Measurements from ENCODE around the gene MYO1C. TPM values are rescaled to one million over a fixed set of nuclear protein-coding genes. Genes with fewer than 3 reads are reported as not detected.

The MYO1C gene
- total and polyA plus RNA-seq, 4 donors, result 20.8 to 42.0 (median 30.8) TPM

DNA sequence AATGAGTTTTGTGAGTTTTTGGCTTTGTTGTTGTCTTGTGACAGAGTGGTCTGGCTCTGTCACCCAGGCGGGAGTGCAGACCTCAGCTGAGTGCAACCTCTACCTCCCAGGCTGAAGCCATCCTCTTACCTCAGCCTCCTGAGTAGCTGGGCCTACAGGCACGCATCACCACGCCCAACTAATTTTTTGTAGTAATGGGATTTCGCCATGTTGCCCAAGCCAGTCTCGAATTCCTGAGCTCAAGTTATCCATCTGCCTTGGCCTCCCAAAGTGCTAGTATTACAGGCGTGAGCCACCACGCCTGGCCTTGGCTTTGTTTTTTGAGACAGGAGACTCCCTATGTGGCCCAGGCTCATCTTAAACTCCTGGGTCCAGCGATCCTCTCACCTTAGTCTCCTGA is 51.6 kb downstream of the MYO1C start:
- Histone ChIP-seq H3K36me3 (ENCODE audit: control insufficient read depth, insufficient read depth, low read length) (peaks cover 13% of the 10 kb centered on the region), H3K27me3 (ENCODE audit: control insufficient read depth, insufficient read depth, low read length) (no peaks in the 10 kb centered on the region), H3K9me3 (ENCODE audit: control insufficient read depth, insufficient read depth, low read length) (no peaks in the 10 kb centered on the region), H3K27ac (ENCODE audit: low read depth, low read length) (no peak overlapping the region), H3K4me3 (ENCODE audit: low read depth, low read length) (no peak overlapping the region), H3K4me1 (ENCODE audit: control insufficient read depth, insufficient read depth, low read length) (no peaks in the 10 kb centered on the region)
- no peak for DNase-seq (ENCODE audit: low read depth in 4 of 6, low spot score in 6 of 6)
- 100% methylated on average over 6 of the region's 8 CpGs for WGBS (ENCODE audit: insufficient coverage)

GRCh38 chr17:1438593-1439083 is 53.8 kb downstream of the MYO1C start:
- DNase-seq (ENCODE audit: low read depth in 4 of 6, low spot score in 6 of 6), result no peak
- Histone ChIP-seq H3K9me3 (ENCODE audit: control insufficient read depth, insufficient read depth, low read length) (no peaks in the 10 kb centered on the region), H3K36me3 (ENCODE audit: control insufficient read depth, insufficient read depth, low read length) (peaks cover 28% of the 10 kb centered on the region), H3K27me3 (ENCODE audit: control insufficient read depth, insufficient read depth, low read length) (no peaks in the 10 kb centered on the region), H3K27ac (ENCODE audit: low read depth, low read length) (no peak overlapping the region), H3K4me3 (ENCODE audit: low read depth, low read length) (no peak overlapping the region), H3K4me1 (ENCODE audit: control insufficient read depth, insufficient read depth, low read length) (no peaks in the 10 kb centered on the region)
- 94% methylated on average over 3 of the region's 11 CpGs for WGBS (ENCODE audit: insufficient coverage)

- DNase-seq (ENCODE audit: low read depth in 4 of 6, low spot score in 6 of 6), result no peak
- no CpG with 5 or more reads among the region's 3 CpGs for WGBS (ENCODE audit: insufficient coverage)
- Histone ChIP-seq H3K4me3 (ENCODE audit: low read depth, low read length) (no peak overlapping the region), H3K9me3 (ENCODE audit: control insufficient read depth, insufficient read depth, low read length) (no peaks in the 10 kb centered on the region), H3K36me3 (ENCODE audit: control insufficient read depth, insufficient read depth, low read length) (peaks cover 39% of the 10 kb centered on the region), H3K4me1 (ENCODE audit: control insufficient read depth, insufficient read depth, low read length) (no peaks in the 10 kb centered on the region), H3K27ac (ENCODE audit: low read depth, low read length) (no peak overlapping the region), H3K27me3 (ENCODE audit: control insufficient read depth, insufficient read depth, low read length) (no peaks in the 10 kb centered on the region)
Observed at GRCh38 chr17:1435326-1435725, 57.2 kb downstream of the MYO1C start.

GRCh38 chr17:1434150-1434549 is 58.3 kb downstream of the MYO1C start:
- Histone ChIP-seq H3K36me3 (ENCODE audit: control insufficient read depth, insufficient read depth, low read length) (peaks cover 42% of the 10 kb centered on the region), H3K27me3 (ENCODE audit: control insufficient read depth, insufficient read depth, low read length) (no peaks in the 10 kb centered on the region), H3K4me3 (ENCODE audit: low read depth, low read length) (no peak overlapping the region), H3K9me3 (ENCODE audit: control insufficient read depth, insufficient read depth, low read length) (no peaks in the 10 kb centered on the region), H3K27ac (ENCODE audit: low read depth, low read length) (no peak overlapping the region), H3K4me1 (ENCODE audit: control insufficient read depth, insufficient read depth, low read length) (no peaks in the 10 kb centered on the region)
- DNase-seq (ENCODE audit: low read depth in 4 of 6, low spot score in 6 of 6), result no peak
- 100% methylated on average over 1 of the region's 3 CpGs for WGBS (ENCODE audit: insufficient coverage)

- WGBS (ENCODE audit: insufficient coverage), result 86% methylated on average over 1 of the region's 2 CpGs
- Histone ChIP-seq H3K4me1 (ENCODE audit: control insufficient read depth, insufficient read depth, low read length) (no peaks in the 10 kb centered on the region), H3K4me3 (ENCODE audit: low read depth, low read length) (no peak overlapping the region), H3K27me3 (ENCODE audit: control insufficient read depth, insufficient read depth, low read length) (no peaks in the 10 kb centered on the region), H3K9me3 (ENCODE audit: control insufficient read depth, insufficient read depth, low read length) (no peaks in the 10 kb centered on the region), H3K36me3 (ENCODE audit: control insufficient read depth, insufficient read depth, low read length) (peaks cover 39% of the 10 kb centered on the region), H3K27ac (ENCODE audit: low read depth, low read length) (no peak overlapping the region)
- no peak for DNase-seq (ENCODE audit: low read depth in 4 of 6, low spot score in 6 of 6)
Observed at GRCh38 chr17:1431631-1432104, 60.8 kb downstream of the MYO1C start.

- H3K27me3 ChIP-seq (ENCODE audit: control insufficient read depth, insufficient read depth, low read length), result no peaks in the 10 kb centered on the region
- no peak overlapping the region for H3K27ac ChIP-seq (ENCODE audit: low read depth, low read length)
- H3K9me3 ChIP-seq (ENCODE audit: control insufficient read depth, insufficient read depth, low read length), result no peaks in the 10 kb centered on the region
- 82% methylated on average over 5 of the region's 10 CpGs for WGBS (ENCODE audit: insufficient coverage)
- H3K4me1 ChIP-seq (ENCODE audit: control insufficient read depth, insufficient read depth, low read length), result no peaks in the 10 kb centered on the region
- no peak for DNase-seq (ENCODE audit: low read depth in 4 of 6, low spot score in 6 of 6)
- no peak overlapping the region for H3K4me3 ChIP-seq (ENCODE audit: low read depth, low read length)
- peaks cover 52% of the 10 kb centered on the region for H3K36me3 ChIP-seq (ENCODE audit: control insufficient read depth, insufficient read depth, low read length)
Observed at GRCh38 chr17:1423456-1424135, 68.9 kb downstream of the MYO1C start.

DNA sequence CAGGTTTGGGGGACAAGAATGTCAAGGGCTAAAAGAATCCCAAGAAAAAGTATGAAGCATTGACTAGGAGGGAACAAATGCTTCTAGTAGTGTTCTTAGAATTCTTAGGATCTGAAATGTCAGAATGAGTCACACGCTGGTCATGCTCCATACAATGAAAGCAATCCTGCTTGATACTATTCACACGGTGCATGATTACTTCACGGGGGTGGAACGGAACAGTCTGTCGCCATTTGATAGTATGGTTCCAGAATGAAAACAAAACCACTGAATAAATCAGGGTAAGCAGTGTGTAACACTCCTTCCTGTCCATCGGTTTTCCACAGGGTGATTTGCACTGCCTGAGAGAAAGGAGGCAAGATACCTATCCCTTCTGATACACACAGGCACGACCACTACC is 69.6 kb downstream of the MYO1C start:
- H3K27me3 ChIP-seq (ENCODE audit: control insufficient read depth, insufficient read depth, low read length), result no peaks in the 10 kb centered on the region
- WGBS (ENCODE audit: insufficient coverage), result no CpG with 5 or more reads among the region's 7 CpGs
- peaks cover 53% of the 10 kb centered on the region for H3K36me3 ChIP-seq (ENCODE audit: control insufficient read depth, insufficient read depth, low read length)
- H3K27ac ChIP-seq (ENCODE audit: low read depth, low read length), result no peak overlapping the region
- no peaks in the 10 kb centered on the region for H3K4me1 ChIP-seq (ENCODE audit: control insufficient read depth, insufficient read depth, low read length)
- no peaks in the 10 kb centered on the region for H3K9me3 ChIP-seq (ENCODE audit: control insufficient read depth, insufficient read depth, low read length)
- no peak overlapping the region for H3K4me3 ChIP-seq (ENCODE audit: low read depth, low read length)
- no peak for DNase-seq (ENCODE audit: low read depth in 4 of 6, low spot score in 6 of 6)

- no peaks in the 10 kb centered on the region for H3K4me1 ChIP-seq (ENCODE audit: control insufficient read depth, insufficient read depth, low read length)
- H3K27me3 ChIP-seq (ENCODE audit: control insufficient read depth, insufficient read depth, low read length), result no peaks in the 10 kb centered on the region
- no peak for DNase-seq (ENCODE audit: low read depth in 4 of 6, low spot score in 6 of 6)
- H3K4me3 ChIP-seq (ENCODE audit: low read depth, low read length), result no peak overlapping the region
- H3K36me3 ChIP-seq (ENCODE audit: control insufficient read depth, insufficient read depth, low read length), result peaks cover 60% of the 10 kb centered on the region
- no peaks in the 10 kb centered on the region for H3K9me3 ChIP-seq (ENCODE audit: control insufficient read depth, insufficient read depth, low read length)
- WGBS (ENCODE audit: insufficient coverage), result 92% methylated on average over 5 of the region's 11 CpGs
- no peak overlapping the region for H3K27ac ChIP-seq (ENCODE audit: low read depth, low read length)
Observed at GRCh38 chr17:1421470-1421869, 71.0 kb downstream of the MYO1C start.

- no peaks in the 10 kb centered on the region for H3K4me1 ChIP-seq (ENCODE audit: control insufficient read depth, insufficient read depth, low read length)
- no peaks in the 10 kb centered on the region for H3K9me3 ChIP-seq (ENCODE audit: control insufficient read depth, insufficient read depth, low read length)
- 60% methylated on average over 1 of the region's 2 CpGs for WGBS (ENCODE audit: insufficient coverage)
Observed at GRCh38 chr17:1420981-1421380, 71.5 kb downstream of the MYO1C start.

GRCh38 chr17:1420163-1420562 is 72.3 kb downstream of the MYO1C start:
- Histone ChIP-seq H3K4me1 (ENCODE audit: control insufficient read depth, insufficient read depth, low read length) (no peaks in the 10 kb centered on the region), H3K27ac (ENCODE audit: low read depth, low read length) (no peak overlapping the region), H3K36me3 (ENCODE audit: control insufficient read depth, insufficient read depth, low read length) (peaks cover 49% of the 10 kb centered on the region), H3K9me3 (ENCODE audit: control insufficient read depth, insufficient read depth, low read length) (no peaks in the 10 kb centered on the region), H3K4me3 (ENCODE audit: low read depth, low read length) (no peak overlapping the region), H3K27me3 (ENCODE audit: control insufficient read depth, insufficient read depth, low read length) (no peaks in the 10 kb centered on the region)
- DNase-seq (ENCODE audit: low read depth in 4 of 6, low spot score in 6 of 6), result no peak
- 100% methylated on average over 3 of the region's 11 CpGs for WGBS (ENCODE audit: insufficient coverage)

More at GRCh38 chr17:1420981-1421380, 71.5 kb downstream of the MYO1C start:
- no peak overlapping the region for H3K4me3 ChIP-seq (ENCODE audit: low read depth, low read length)
- peaks cover 57% of the 10 kb centered on the region for H3K36me3 ChIP-seq (ENCODE audit: control insufficient read depth, insufficient read depth, low read length)
- no peak overlapping the region for H3K27ac ChIP-seq (ENCODE audit: low read depth, low read length)
- DNase-seq (ENCODE audit: low read depth in 4 of 6, low spot score in 6 of 6), result no peak
- H3K27me3 ChIP-seq (ENCODE audit: control insufficient read depth, insufficient read depth, low read length), result no peaks in the 10 kb centered on the region

All from spinal cord (tissue), 10 donors.